ENCODE data around the gene PALD1.
A peak's percentile ranks its signal among the peaks of the same experiment; 100 is the strongest.

PALD1 gene

GRCh38 chr10:70494536-70494935 lies 16.0 kb downstream of the PALD1 start:
- TF ChIP-seq Cebpa-rat (IDR thresholded peaks at IDR 0.05), result no peak
- H4K20me1 ChIP-seq, result peaks cover 0 to 28% (median 0%) of the 10 kb centered on the region in 11 experiments; a peak in 7 of 22 replicates
- peak overlapping the region in 9 of 11 experiments; percentile 71 to 90 (median 85); a peak in 18 of 22 replicates for H3K27ac ChIP-seq
- no peaks in the 10 kb centered on the region for H3K36me3 ChIP-seq
- peak overlapping the region in 6 of 10 experiments; percentile 37 to 64 (median 53); a peak in 11 of 20 replicates for H3K4me3 ChIP-seq
- no peaks in the 10 kb centered on the region for H3K9me3 ChIP-seq (replicated peaks in 1 of 11)
- no peaks in the 10 kb centered on the region for H3K27me3 ChIP-seq
- peaks cover 71 to 100% (median 100%) of the 10 kb centered on the region in 10 experiments for H3K4me1 ChIP-seq
- peak overlapping the region; percentile 82 to 99 (median 95) for H3K4me2 ChIP-seq
- H3K9ac ChIP-seq, result peak overlapping the region in 9 of 11 experiments; percentile 59 to 78 (median 71); a peak in 17 of 22 replicates

GRCh38 chr10:70494966-70495365 lies 16.4 kb downstream of the PALD1 start:
- H3K9me3 ChIP-seq (replicated peaks in 1 of 11), result no peaks in the 10 kb centered on the region
- peaks cover 75 to 100% (median 100%) of the 10 kb centered on the region in 10 experiments for H3K4me1 ChIP-seq
- no peak for TF ChIP-seq Cebpa-rat (IDR thresholded peaks at IDR 0.05)
- H3K4me3 ChIP-seq, result 0 out of 20 replicates have a peak overlapping the region, but pooled peaks of 1 of the 10 experiments have one; percentile 64
- peak overlapping the region in 8 of 11 experiments; percentile 71 to 90 (median 86); a peak in 14 of 22 replicates for H3K27ac ChIP-seq
- peak overlapping the region in 8 of 11 experiments; percentile 63 to 78 (median 74); a peak in 9 of 22 replicates for H3K9ac ChIP-seq
- no peaks in the 10 kb centered on the region for H3K27me3 ChIP-seq
- H3K4me2 ChIP-seq, result peak overlapping the region; percentile 82 to 99 (median 95)
- H3K36me3 ChIP-seq, result no peaks in the 10 kb centered on the region
- peaks cover 0 to 27% (median 0%) of the 10 kb centered on the region in 11 experiments; a peak in 7 of 22 replicates for H4K20me1 ChIP-seq

GRCh38 chr10:70495691-70496261 lies 17.2 kb downstream of the PALD1 start:
- H4K20me1 ChIP-seq, result peaks cover 0 to 26% (median 0%) of the 10 kb centered on the region in 11 experiments; a peak in 7 of 22 replicates
- H3K4me1 ChIP-seq, result peaks cover 75 to 100% (median 100%) of the 10 kb centered on the region in 10 experiments
- no peaks in the 10 kb centered on the region for H3K27me3 ChIP-seq
- peak overlapping the region in 10 of 11 experiments; percentile 49 to 99 (median 78); a peak in 20 of 22 replicates for H3K4me2 ChIP-seq
- H3K4me3 ChIP-seq, result no peak overlapping the region
- no peaks in the 10 kb centered on the region for H3K9me3 ChIP-seq (replicated peaks in 1 of 11)
- no peak for TF ChIP-seq Cebpa-rat (IDR thresholded peaks at IDR 0.05)
- no peak overlapping the region for H3K9ac ChIP-seq
- H3K27ac ChIP-seq, result peak overlapping the region in 4 of 11 experiments; percentile 14 to 87 (median 53); a peak in 4 of 22 replicates
- H3K36me3 ChIP-seq, result no peaks in the 10 kb centered on the region

GRCh38 chr10:70496341-70497119 lies 18.0 kb downstream of the PALD1 start:
- peaks cover 0 to 25% (median 0%) of the 10 kb centered on the region in 11 experiments; a peak in 6 of 22 replicates for H4K20me1 ChIP-seq
- peaks cover 74 to 100% (median 100%) of the 10 kb centered on the region in 10 experiments for H3K4me1 ChIP-seq
- no peaks in the 10 kb centered on the region for H3K9me3 ChIP-seq (replicated peaks in 1 of 11)
- no peak for TF ChIP-seq Cebpa-rat (IDR thresholded peaks at IDR 0.05)
- peak overlapping the region in 6 of 11 experiments; percentile 14 to 54 (median 32); a peak in 11 of 22 replicates for H3K27ac ChIP-seq
- no peaks in the 10 kb centered on the region for H3K27me3 ChIP-seq
- peak overlapping the region; percentile 48 to 99 (median 65) for H3K4me2 ChIP-seq
- no peak overlapping the region for H3K4me3 ChIP-seq
- no peak overlapping the region for H3K9ac ChIP-seq
- H3K36me3 ChIP-seq, result no peaks in the 10 kb centered on the region

- peak overlapping the region in 6 of 11 experiments; percentile 14 to 54 (median 32); a peak in 8 of 22 replicates for H3K27ac ChIP-seq
These were observed 18.6 kb downstream of the PALD1 start for GRCh38 chr10:70497120-70497545.

GRCh38 chr10:70498970-70499835 lies 20.6 kb downstream of the PALD1 start:
- Histone ChIP-seq H3K27me3 (no peaks in the 10 kb centered on the region), H3K4me2 (peak overlapping the region; percentile 72 to 98 (median 89)), H3K27ac (peak overlapping the region; percentile 33 to 76 (median 67); a peak in 21 of 22 replicates), H3K36me3 (no peaks in the 10 kb centered on the region), H3K4me1 (peaks cover 61 to 100% (median 100%) of the 10 kb centered on the region in 10 experiments), H4K20me1 (peaks cover 0 to 21% (median 0%) of the 10 kb centered on the region in 11 experiments; a peak in 3 of 22 replicates), H3K9me3 (replicated peaks in 1 of 11) (no peaks in the 10 kb centered on the region), H3K4me3 (0 out of 20 replicates have a peak overlapping the region, but pooled peaks of 1 of the 10 experiments have one; percentile 8), H3K9ac (peak overlapping the region; percentile 53 to 67 (median 60); a peak in 20 of 22 replicates)
- TF ChIP-seq Cebpa-rat (IDR thresholded peaks at IDR 0.05), result no peak

More at GRCh38 chr10:70497120-70497545, 18.6 kb downstream of the PALD1 start:
- no peaks in the 10 kb centered on the region for H3K36me3 ChIP-seq
- no peak overlapping the region for H3K9ac ChIP-seq
- H3K27me3 ChIP-seq, result no peaks in the 10 kb centered on the region
- TF ChIP-seq Cebpa-rat (IDR thresholded peaks at IDR 0.05), result no peak
- no peak overlapping the region for H3K4me3 ChIP-seq
- no peaks in the 10 kb centered on the region for H3K9me3 ChIP-seq (replicated peaks in 1 of 11)
- H3K4me2 ChIP-seq, result peak overlapping the region; percentile 48 to 99 (median 65); a peak in 21 of 22 replicates
- H4K20me1 ChIP-seq, result peaks cover 0 to 21% (median 0%) of the 10 kb centered on the region in 11 experiments; a peak in 4 of 22 replicates
- H3K4me1 ChIP-seq, result peaks cover 71 to 100% (median 99%) of the 10 kb centered on the region in 10 experiments

- Histone ChIP-seq H3K4me2 (peak overlapping the region; percentile 72 to 98 (median 89)), H3K4me3 (0 out of 20 replicates have a peak overlapping the region, but pooled peaks of 1 of the 10 experiments have one; percentile 8), H4K20me1 (peaks cover 0 to 16% (median 0%) of the 10 kb centered on the region in 11 experiments; a peak in 3 of 22 replicates), H3K27ac (peak overlapping the region; percentile 33 to 76 (median 67); a peak in 19 of 22 replicates), H3K4me1 (peaks cover 55 to 100% (median 100%) of the 10 kb centered on the region in 10 experiments), H3K36me3 (no peaks in the 10 kb centered on the region), H3K27me3 (no peaks in the 10 kb centered on the region), H3K9me3 (replicated peaks in 1 of 11) (no peaks in the 10 kb centered on the region), H3K9ac (peak overlapping the region; percentile 53 to 67 (median 60); a peak in 16 of 22 replicates)
- no peak for TF ChIP-seq Cebpa-rat (IDR thresholded peaks at IDR 0.05)
These were observed 21.2 kb downstream of the PALD1 start for GRCh38 chr10:70499836-70500167.

GRCh38 chr10:70500368-70500767 lies 21.8 kb downstream of the PALD1 start:
- peak overlapping the region; percentile 72 to 98 (median 89) for H3K4me2 ChIP-seq
- TF ChIP-seq Cebpa-rat (IDR thresholded peaks at IDR 0.05), result no peak
- no peaks in the 10 kb centered on the region for H3K27me3 ChIP-seq

More at GRCh38 chr10:70500368-70500767, 21.8 kb downstream of the PALD1 start:
- H3K27ac ChIP-seq, result peak overlapping the region in 10 of 11 experiments; percentile 30 to 76 (median 67); a peak in 17 of 22 replicates
- H4K20me1 ChIP-seq, result peaks cover 0 to 14% (median 0%) of the 10 kb centered on the region in 11 experiments; a peak in 3 of 22 replicates
- H3K4me3 ChIP-seq, result no peak overlapping the region
- H3K9ac ChIP-seq, result peak overlapping the region in 2 of 11 experiments; percentile 30 to 59; a peak in 2 of 22 replicates
- H3K36me3 ChIP-seq, result no peaks in the 10 kb centered on the region
- peaks cover 51 to 100% (median 100%) of the 10 kb centered on the region in 10 experiments for H3K4me1 ChIP-seq
- H3K9me3 ChIP-seq (replicated peaks in 1 of 11), result no peaks in the 10 kb centered on the region
